Kidney (tissue), 14 donors: ENCODE measurements around the gene KLK5. TPM values are rescaled to one million over a fixed set of nuclear protein-coding genes. Genes with fewer than 3 reads are reported as not detected.

ENCODE experiments used
- DNase-seq, 5 donors: peaks; one replicate each; pipeline ENCODE4 v3.0.0-alpha.2; 2013 to 2020
- FAIRE-seq: peaks from 2 replicates; lab custom pipeline; 2012; peaks lifted over from hg19 to GRCh38; lab: Jason Lieb, UNC
- H3K27ac ChIP-seq, 2 donors: one replicate each; pipeline ENCODE4 v1.7.0; 2013; ENCODE audit warnings: low read depth in 2 of 2, low read length in 2 of 2, inconsistent platforms in 1 of 2
- H3K27me3 ChIP-seq: one replicate; pipeline ENCODE4 v1.7.1; 2013; ENCODE audit warnings: low read length, inconsistent platforms; ENCODE audit not compliant: control insufficient read depth, insufficient read depth
- H3K36me3 ChIP-seq, 3 donors: one replicate each; pipeline versions ENCODE4 v1.7.0 to v1.7.1; 2013; ENCODE audit warnings: low read length in 3 of 3, control low read depth in 1 of 3, inconsistent platforms in 1 of 3; ENCODE audit not compliant: insufficient read depth in 3 of 3, control insufficient read depth in 2 of 3
- H3K4me1 ChIP-seq, 3 donors: one replicate each; pipeline versions ENCODE4 v1.7.0 to v1.7.1; 2013; ENCODE audit warnings: low read length in 3 of 3, inconsistent platforms in 1 of 3, low read depth in 1 of 3; ENCODE audit not compliant: control insufficient read depth in 2 of 3, insufficient read depth in 2 of 3
- H3K4me3 ChIP-seq, 3 donors: one replicate each; pipeline versions ENCODE4 v1.7.0 to v1.8.1; 2013; ENCODE audit warnings: low read length in 3 of 3, control low read depth in 1 of 3, inconsistent platforms in 1 of 3
- H3K9ac ChIP-seq, 3 donors: one replicate each; pipeline versions ENCODE4 v1.7.0 to v1.7.1; 2013; ENCODE audit warnings: low read length in 3 of 3, control low read depth in 1 of 3, inconsistent platforms in 1 of 3
- H3K9me3 ChIP-seq, 3 donors: one replicate each; pipeline versions ENCODE4 v1.7.0 to v1.7.1; 2013; ENCODE audit warnings: low read length in 3 of 3, control low read depth in 1 of 3, inconsistent platforms in 1 of 3; ENCODE audit not compliant: control insufficient read depth in 2 of 3, insufficient read depth in 1 of 3
- intact Hi-C: fragments of 100-400 bp; cut with DNase I; formaldehyde crosslinking; loops from one replicate; pipeline ENCODE4 v1.11.1; 2022
- polyA plus RNA-seq: library from polyadenylated mRNA; stranded (reverse); fragments of 350-450 nt; fragmentation: Illumina TruSeq; extraction: RNeasy Lipid Tissue Mini Kit (QIAGEN cat#74804); gene quantifications from one replicate; pipeline ENCODE4 v1.2.3, GENCODE V29; 2014; ENCODE audit warnings: low read depth, low replicate concordance; ENCODE audit not compliant: insufficient read depth
- total RNA-seq: library from RNA; stranded (reverse); fragmentation: NEBNext Ultra II Directional; extraction: Animal tissue kit (Norgen Biotek cat#: 25700); gene quantifications from one replicate; pipeline ENCODE4 v1.2.1, GENCODE V29; 2021
- TF ChIP-seq, protein P1 (sequence below): IDR thresholded peaks from 3 replicates; pipeline ENCODE4 v1.5.1; 2012; ENCODE audit warnings: mild to moderate bottlenecking, moderate library complexity, borderline replicate concordance; ENCODE audit not compliant: insufficient read depth; ENCODE audit errors: extremely low read depth
- donor health status: control.
- donor health status: control.
- donor health status: control.
- donor health status: control.
- donor health status: control.
- donor health status: DM: yes; HTN: yes; CAD: no.
- donor health status: Normal renal cell carcinoma (clear cell type).

Gene KLK5
- total and polyA plus RNA-seq, 2 donors from 2014 or later: 0.88 to 1.1 TPM

DNA sequence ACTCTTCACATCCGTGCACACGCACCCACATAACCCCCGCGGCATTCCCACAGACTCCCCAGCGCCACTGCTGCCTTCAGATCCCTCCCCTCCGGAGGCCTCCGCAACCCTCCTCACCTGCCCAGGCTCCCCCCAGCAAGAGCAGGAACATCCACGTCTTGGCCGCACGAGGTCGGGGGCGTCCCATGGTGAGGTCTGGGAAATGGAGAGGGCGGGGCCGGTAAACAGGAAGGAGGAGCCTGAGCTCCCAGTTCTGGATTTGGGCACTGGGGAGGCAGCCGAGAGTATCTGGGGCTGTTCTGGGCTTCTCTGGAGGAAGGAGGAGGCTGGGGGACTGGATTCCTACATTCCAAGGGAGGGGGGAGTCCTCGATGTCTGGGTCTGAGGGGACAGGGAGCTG, 48.1 kb upstream of the KLK5 start:
- TF ChIP-seq, protein P1, sequence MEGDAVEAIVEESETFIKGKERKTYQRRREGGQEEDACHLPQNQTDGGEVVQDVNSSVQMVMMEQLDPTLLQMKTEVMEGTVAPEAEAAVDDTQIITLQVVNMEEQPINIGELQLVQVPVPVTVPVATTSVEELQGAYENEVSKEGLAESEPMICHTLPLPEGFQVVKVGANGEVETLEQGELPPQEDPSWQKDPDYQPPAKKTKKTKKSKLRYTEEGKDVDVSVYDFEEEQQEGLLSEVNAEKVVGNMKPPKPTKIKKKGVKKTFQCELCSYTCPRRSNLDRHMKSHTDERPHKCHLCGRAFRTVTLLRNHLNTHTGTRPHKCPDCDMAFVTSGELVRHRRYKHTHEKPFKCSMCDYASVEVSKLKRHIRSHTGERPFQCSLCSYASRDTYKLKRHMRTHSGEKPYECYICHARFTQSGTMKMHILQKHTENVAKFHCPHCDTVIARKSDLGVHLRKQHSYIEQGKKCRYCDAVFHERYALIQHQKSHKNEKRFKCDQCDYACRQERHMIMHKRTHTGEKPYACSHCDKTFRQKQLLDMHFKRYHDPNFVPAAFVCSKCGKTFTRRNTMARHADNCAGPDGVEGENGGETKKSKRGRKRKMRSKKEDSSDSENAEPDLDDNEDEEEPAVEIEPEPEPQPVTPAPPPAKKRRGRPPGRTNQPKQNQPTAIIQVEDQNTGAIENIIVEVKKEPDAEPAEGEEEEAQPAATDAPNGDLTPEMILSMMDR: no peak
- peak in 3 of 5 donors; percentile 41 to 51 (median 49) for DNase-seq
- Histone ChIP-seq H3K4me1 (no peaks in the 10 kb centered on the region), H3K27ac (no peak overlapping the region), H3K9ac (no peak overlapping the region), H3K27me3 (no peaks in the 10 kb centered on the region), H3K36me3 (no peaks in the 10 kb centered on the region), H3K9me3 (no peaks in the 10 kb centered on the region), H3K4me3 (no peak overlapping the region)
- FAIRE-seq: no peak
- intact Hi-C loops: no loop called here

DNA sequence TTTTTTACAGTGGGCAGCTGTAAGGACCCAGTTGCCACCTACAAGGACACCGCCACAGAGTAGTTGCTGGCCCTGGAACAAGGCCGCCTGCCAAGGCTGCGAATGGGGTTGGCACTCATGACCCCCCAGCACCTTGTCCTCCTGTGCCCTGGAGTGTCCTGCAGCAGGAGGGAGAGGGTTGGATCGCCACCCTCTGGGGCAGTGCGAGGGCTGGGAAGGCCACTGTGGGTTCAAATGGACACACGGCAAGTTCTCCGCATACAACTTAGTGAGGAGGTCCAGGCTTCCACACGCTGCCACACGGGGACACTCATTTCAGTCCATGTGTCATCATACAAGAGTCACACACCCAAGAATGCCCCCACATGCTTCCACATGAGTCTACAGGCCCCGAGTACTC, 47.6 kb upstream of the KLK5 start:
- Histone ChIP-seq H3K27ac (no peak overlapping the region), H3K9me3 (no peaks in the 10 kb centered on the region), H3K4me3 (no peak overlapping the region), H3K36me3 (no peaks in the 10 kb centered on the region), H3K27me3 (no peaks in the 10 kb centered on the region), H3K9ac (no peak overlapping the region), H3K4me1 (no peaks in the 10 kb centered on the region)
- DNase-seq: no peak
- TF ChIP-seq, protein P1: no peak
- intact Hi-C loops: no loop called here
- no peak for FAIRE-seq

DNA sequence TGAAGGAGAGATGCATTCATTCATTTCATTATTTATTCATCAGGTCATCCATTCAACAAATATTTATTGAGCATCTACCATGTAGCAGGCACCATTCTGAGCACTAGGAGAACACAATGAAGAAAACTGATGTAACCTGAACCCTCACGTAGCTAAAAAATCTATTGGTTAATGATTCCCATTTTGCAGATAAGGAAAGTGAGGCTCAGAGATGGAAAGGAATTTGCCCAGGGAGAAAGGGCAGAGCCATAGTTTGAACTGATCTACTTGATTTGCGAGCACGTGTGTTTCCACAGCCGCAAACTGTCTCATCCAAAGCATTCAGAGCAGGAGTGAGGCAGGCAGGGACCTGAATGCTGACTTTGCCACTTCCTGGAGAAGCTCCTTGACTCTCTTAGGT, 45.8 kb upstream of the KLK5 start:
- TF ChIP-seq, protein P1: no peak
- Histone ChIP-seq H3K36me3 (no peaks in the 10 kb centered on the region), H3K4me3 (no peak overlapping the region), H3K27ac (no peak overlapping the region), H3K4me1 (no peaks in the 10 kb centered on the region), H3K27me3 (no peaks in the 10 kb centered on the region), H3K9ac (no peak overlapping the region), H3K9me3 (no peaks in the 10 kb centered on the region)
- no peak for DNase-seq
- no peak for FAIRE-seq
- intact Hi-C loops: no loop called here

DNA sequence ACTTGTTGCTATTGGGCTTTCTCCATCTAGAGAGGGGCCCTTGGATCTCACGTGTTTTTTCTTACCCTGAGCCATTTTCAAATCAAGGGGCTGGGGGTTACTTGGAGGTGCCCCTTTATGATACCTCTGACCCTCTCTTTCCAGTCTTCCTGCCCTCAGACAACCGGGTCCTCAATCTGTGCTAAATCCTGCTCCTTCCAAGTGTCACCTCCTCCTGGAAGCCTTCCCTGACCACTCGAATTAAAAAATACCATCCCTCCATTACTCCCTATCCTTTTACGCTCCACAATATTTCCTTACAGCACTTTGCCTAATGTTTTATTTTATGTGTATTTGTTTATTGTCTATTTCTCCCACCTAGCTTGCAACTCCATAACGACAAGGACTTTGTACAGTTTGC, 45.2 kb upstream of the KLK5 start:
- Histone ChIP-seq H3K4me1 (no peaks in the 10 kb centered on the region), H3K27me3 (no peaks in the 10 kb centered on the region), H3K27ac (no peak overlapping the region), H3K36me3 (no peaks in the 10 kb centered on the region), H3K9me3 (no peaks in the 10 kb centered on the region), H3K4me3 (no peak overlapping the region), H3K9ac (no peak overlapping the region)
- TF ChIP-seq, protein P1: no peak
- DNase-seq: no peak
- no peak for FAIRE-seq
- intact Hi-C loops: no loop called here
